VCaP (cell line): ENCODE results near the gene GPX3.

Source experiments
- H3K27ac ChIP-seq: fragments of 450-650 bp; 2 replicates; pipeline ENCODE4 v1.5.1; 2017
- TF ChIP-seq, protein P1 (sequence below): fragments of 450-650 bp; conservative IDR thresholded peaks from 2 replicates; pipeline ENCODE4 v1.5.1; 2017; ENCODE audit warnings: mild to moderate bottlenecking, moderate library complexity

Gene GPX3

DNA sequence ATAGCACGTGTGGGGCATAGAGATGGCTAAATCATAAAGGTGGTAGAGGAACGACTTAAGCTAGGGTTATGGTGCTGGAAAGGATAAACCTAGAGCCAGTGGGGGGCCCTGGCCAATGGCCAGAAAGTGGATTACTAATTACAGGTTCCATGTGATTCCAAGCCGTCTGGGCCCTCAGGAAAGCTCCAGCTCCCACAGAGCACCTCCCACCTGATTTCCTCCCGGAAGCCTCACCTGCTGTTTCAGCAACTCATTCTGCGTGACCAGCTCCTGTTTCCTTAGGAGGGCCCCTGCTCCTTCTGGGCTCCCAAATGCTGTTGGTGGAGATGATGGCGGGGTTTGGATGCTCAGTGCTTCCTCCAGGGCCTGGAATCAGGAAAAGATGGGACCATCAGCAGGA, 16.2 kb downstream of the GPX3 start:
- H3K27ac ChIP-seq: no peak overlapping the region
- TF ChIP-seq, protein P1, sequence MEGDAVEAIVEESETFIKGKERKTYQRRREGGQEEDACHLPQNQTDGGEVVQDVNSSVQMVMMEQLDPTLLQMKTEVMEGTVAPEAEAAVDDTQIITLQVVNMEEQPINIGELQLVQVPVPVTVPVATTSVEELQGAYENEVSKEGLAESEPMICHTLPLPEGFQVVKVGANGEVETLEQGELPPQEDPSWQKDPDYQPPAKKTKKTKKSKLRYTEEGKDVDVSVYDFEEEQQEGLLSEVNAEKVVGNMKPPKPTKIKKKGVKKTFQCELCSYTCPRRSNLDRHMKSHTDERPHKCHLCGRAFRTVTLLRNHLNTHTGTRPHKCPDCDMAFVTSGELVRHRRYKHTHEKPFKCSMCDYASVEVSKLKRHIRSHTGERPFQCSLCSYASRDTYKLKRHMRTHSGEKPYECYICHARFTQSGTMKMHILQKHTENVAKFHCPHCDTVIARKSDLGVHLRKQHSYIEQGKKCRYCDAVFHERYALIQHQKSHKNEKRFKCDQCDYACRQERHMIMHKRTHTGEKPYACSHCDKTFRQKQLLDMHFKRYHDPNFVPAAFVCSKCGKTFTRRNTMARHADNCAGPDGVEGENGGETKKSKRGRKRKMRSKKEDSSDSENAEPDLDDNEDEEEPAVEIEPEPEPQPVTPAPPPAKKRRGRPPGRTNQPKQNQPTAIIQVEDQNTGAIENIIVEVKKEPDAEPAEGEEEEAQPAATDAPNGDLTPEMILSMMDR: no peak

DNA sequence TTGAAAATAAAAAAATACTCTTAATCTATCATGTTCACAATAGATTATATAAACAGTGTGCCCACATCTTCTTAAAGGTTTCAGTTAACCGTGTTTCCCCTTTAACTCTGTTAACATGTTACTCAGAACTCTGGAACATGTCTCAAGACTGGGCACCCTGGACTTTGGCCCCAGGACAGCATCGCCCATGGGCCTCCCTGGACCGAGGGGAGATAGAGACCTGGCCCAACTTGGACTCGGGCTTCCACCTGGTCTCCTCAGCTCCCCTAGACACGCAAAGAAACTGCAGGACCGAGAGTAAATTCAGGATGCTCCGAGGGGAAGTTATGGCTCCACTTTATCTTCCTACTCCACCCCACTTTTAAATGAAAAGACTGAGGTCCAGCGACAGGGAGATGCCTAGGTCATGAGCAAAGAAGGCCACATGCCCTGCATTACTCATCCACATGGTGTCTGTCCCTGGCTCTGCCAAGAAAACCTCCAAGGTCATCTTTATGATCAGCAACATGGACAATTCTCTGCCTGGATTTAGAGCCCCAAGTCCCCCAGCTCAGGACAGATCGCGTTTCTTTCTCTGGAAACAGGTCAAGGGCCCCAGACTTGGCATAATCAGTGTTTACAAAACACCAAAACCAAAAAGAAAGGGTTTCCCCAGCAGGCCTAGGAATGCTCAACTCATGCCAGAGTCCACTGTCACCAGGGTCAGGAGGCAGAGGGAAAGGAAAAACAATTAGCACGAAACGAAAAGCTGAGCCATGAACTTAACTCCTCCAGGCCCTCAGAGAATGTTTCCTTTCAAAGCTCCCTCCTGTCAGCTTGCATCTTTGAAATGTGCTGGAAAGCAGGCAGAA, 17.4 kb downstream of the GPX3 start:
- no peak overlapping the region for H3K27ac ChIP-seq

DNA sequence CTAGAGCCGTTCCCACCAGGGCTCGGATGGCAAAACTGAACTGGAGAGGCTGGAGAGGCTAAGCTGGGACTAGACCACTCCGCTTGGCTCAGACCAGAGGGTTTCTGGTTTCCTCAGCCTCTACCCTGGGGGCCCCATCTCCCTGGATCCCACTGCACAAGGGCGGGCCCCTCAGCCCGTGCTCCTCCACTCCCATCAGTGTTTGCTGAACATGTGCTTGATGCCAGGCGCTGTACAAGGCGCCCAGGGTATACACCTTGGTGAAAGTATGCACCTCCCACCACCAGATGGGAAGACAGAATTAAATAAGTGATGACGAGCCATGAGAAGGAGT, 18.0 kb downstream of the GPX3 start:
- TF ChIP-seq, protein P1: no peak
- H3K27ac ChIP-seq: no peak overlapping the region

More for the DNA sequence above, 17.4 kb downstream of the GPX3 start:
- TF ChIP-seq, protein P1: no peak

DNA sequence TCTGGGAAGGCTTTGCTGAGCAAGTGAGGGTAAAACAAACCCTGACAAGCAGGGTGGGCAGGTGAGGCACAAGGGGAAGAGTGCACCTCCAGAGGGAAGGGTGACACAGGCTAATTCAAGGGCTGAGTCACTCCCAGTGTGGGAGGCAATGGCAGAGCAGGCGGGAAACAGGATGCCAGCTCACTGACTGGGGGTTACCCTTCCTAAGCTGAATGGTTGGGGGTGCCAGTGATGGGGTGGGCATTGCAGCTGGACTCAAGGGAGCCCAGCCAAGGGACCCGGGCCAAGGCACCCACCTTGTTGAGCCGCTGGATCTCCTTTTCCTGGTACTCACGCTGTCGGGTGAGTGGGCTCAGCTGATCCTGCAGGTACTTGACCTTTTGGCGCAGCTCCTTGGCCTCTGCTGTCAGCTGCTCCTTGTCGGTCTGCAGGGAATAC, 18.4 kb downstream of the GPX3 start:
- H3K27ac ChIP-seq: no peak overlapping the region
- TF ChIP-seq, protein P1: no peak

DNA sequence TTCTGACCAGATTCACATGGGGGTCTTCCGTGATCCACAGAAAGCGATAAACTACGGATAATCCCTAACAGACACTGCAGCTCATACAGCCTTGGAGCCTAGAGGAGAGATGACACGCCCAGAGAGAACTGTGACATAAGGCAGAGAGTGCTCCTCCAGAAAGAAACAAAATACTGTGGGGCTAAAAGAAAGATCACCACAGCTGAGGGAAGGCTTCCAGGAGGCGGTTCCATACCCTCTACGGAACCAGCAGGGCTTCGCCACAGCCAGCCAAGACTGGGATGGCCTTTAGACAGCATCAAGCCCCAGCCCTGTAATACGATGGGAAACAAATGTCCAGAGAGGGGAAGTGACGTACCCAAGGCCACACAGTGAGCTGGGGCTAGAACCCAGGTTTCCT, 19.3 kb downstream of the GPX3 start:
- H3K27ac ChIP-seq: no peak overlapping the region
- TF ChIP-seq, protein P1: no peak

DNA sequence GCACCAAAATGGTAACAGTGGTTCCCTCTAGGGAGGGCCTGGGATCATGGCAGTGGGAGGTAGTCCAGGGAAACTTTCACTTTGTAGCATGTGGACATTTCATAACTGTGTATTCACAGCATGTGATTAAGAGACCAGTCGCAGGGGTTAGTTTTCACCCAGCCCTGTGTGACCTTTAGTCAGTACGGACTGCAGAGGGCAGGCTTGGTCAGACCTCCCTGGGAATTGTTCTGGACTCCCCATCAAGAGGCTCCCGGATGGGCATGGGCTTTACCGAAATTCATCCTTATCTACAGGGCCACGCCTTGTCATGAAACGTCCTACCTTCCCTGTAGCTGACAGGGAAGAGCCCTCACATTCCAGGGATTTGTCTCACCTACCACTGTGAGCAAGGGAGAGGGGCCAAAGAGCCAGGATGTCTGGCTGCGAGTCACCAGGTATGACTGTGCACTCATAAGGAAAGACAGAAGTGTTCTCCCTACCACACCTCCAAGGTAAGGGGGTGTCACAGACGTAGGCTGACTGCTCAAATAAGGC, 19.9 kb downstream of the GPX3 start:
- TF ChIP-seq, protein P1: no peak
- H3K27ac ChIP-seq: no peak overlapping the region

DNA sequence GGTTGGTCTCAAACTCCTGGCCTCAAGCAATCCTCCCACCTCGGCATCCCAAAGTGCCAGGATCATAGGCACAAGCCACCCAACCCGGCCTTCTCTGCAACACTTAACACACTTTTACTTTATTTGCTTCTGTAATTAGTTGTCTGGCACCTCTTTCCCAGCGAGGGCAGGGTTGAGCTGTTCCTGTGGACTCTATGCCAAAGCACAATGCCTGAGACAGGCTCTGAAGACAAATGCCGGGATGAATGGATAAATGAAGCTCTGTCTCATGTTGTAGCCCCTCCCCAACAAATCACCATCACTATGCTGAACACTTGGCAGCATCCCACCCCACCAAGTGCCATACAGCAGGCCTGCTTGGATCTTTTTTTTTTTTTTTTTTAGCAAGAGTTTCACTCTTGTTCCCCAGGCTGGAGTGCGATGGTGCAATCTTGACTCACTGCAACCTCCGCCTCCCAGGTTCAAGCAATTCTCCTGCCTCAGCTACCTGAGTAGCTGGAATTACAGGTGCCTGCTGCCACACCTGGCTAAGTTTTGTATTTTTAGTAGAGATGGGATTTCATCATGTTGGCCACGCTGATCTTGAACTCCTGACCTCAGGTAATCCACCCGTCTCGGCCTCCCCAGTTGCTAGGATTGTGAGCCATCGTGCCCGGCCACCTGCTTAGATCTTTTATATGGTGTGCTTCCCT, 21.3 kb downstream of the GPX3 start:
- TF ChIP-seq, protein P1: no peak

More for the DNA sequence above, 21.3 kb downstream of the GPX3 start:
- H3K27ac ChIP-seq: no peak overlapping the region
